ENCODE data around the gene ADAM12.
A peak's percentile ranks its signal among the peaks of the same experiment; 100 is the strongest.
"Not testable (repeated sequence)": the region's sequence is repeated elsewhere in the genome, so short reads cannot be mapped to it uniquely, and the experiment has no call there.

ADAM12 gene

GRCh38 chr10:125999694-126000093 lies 388.6 kb downstream of the ADAM12 start:
- DNase-seq: no peak

- DNase-seq: no peak
Observed at GRCh38 chr10:125997586-125997985, 390.7 kb downstream of the ADAM12 start.

DNA sequence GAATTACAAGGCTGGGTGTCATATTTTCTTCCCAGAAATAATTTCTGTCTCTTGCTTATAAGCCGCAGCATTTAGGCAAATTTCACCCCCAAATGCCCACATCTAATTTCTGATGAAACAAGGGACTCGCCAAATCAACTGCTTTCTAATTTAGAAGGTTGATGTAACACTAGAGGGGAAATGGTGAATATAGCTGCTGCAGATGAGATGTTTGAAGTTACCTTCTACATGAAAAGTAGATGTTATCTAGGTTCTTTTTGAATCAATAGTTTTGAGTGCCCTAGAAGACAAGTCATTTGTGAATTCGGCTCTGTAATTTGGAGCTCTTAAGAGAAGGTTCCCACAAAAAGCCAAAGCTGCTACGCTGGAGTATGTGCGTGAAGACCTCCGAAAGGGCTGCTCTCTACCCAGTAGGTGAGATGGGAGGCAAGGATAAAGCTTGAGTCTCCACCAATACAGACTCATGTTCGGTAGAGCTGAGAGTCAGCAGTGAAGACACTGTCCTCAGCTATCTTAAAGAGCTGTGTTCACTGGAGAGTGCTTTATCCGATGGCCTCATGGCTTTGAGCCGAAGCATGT lies 392.5 kb downstream of the ADAM12 start:
- no peak for DNase-seq

DNA sequence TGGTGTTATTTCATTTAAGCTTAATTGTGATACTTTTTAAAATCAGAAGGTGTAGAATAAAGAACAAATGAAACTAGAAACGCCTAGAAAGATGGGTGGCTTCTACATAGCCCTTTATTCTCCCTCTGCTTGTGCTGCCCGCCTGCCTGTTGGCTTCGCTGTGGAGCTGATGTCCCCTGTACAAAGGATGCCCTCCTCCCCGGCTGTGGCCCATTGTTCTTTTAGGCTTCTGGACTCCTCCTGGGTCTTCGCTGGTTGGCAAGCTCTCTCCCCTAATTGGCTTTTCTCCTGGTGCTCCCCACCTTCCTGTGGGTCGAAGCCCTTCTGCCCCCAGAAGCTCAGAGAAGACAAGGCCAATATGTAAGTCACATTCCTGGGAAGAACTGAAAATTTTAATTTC lies 393.7 kb downstream of the ADAM12 start:
- no peak for DNase-seq

- DNase-seq: no peak
Observed at GRCh38 chr10:125992254-125992653, 396.0 kb downstream of the ADAM12 start.

- no peak for DNase-seq
Observed at GRCh38 chr10:125991392-125991791, 396.9 kb downstream of the ADAM12 start.

GRCh38 chr10:125990974-125991373 lies 397.3 kb downstream of the ADAM12 start:
- no peak for DNase-seq

- no peak for DNase-seq
Observed at GRCh38 chr10:125989791-125990190, 398.5 kb downstream of the ADAM12 start.

GRCh38 chr10:125985557-125986240 lies 402.6 kb downstream of the ADAM12 start:
- DNase-seq: no peak

DNA sequence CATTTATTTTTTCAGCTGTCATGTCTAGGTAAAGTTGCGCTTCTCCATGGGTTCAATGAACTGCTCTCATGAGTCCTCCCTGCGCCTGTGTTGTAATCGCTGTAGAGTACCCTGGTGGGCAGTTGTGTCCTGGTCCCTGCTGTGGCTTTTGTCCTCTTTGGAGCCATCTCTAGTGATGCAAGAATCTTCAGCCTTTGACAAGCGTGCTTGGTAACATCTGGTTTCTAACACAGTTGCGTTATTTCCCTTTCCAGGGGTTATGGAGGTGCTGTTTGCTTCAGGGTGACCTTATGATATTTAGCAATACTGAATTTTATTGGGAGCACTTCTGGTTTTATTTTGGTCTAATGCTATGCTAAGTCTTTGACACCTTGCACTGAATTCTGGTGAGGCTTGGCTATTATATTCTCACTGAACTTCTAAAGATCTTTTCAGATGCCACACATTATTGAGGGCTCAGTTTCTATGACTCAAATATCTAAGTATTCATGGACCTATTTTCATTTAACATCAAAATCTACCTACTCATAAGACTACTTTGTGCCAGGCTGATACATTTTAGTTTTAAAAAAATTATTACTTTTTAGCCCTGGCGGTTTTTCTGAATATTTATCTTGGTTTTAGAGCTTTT lies 403.3 kb downstream of the ADAM12 start:
- DNase-seq: no peak

GRCh38 chr10:125984346-125984745 lies 403.9 kb downstream of the ADAM12 start:
- DNase-seq: no peak

GRCh38 chr10:125983656-125984055 lies 404.6 kb downstream of the ADAM12 start:
- DNase-seq: no peak

DNA sequence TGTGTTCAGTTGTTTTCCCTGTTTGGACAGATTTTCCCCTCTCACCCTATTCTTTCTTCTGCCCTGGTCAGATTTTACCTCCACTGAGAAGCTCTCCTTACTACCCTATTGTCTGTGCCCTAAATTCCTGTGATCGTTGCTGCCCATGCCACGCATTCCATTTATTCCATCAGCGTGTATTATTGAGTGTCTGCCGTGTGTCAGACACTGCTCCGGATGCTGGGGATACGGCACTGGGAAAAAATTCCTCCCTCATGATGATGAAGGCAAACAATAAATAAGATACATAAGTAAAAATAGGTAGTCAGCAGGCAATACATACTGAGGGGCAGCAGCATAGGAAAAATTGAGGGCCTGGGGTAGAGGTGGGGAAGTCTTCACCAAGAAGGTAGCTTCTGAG lies 405.1 kb downstream of the ADAM12 start:
- no peak for DNase-seq

DNA sequence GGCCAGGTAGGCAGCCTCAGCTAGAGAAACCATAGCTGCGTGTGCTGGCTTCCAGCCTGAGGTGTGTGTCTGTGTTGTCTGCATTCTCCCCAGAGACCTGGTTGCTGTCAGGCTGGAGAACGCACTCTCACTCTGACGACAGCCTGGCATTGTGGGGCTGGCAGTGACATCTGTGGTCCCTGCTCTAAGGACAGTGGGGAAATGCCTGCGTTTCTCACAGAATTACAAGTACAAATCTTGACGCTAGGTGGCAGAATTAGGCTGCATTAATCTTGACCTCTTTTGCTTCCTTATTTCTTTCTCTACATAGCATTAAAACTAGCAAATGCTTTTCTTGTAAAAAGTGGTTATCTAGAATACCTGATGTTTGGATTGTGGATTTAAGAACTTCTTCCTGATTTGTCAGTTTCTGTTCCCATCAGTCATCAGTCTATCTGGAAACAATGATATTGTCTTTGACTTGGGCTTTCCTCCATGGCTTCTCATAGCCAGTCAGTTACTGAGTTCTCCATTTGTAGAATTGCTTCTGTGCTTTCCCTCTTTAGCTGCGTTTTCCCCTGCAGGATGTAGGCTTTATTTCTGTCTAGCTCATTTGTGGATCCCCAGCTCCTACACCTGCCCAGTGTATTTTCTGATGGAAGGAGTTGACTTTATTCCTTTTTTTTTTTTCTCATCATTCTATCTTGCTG lies 405.9 kb downstream of the ADAM12 start:
- DNase-seq: peak in 1 of 2 donors; percentile 27

GRCh38 chr10:125980521-125981035 lies 407.7 kb downstream of the ADAM12 start:
- no peak for DNase-seq

- DNase-seq: no peak
Observed at GRCh38 chr10:125979976-125980375, 408.3 kb downstream of the ADAM12 start.

- no peak for DNase-seq
Observed at GRCh38 chr10:125976960-125977605, 411.2 kb downstream of the ADAM12 start.

GRCh38 chr10:125970077-125970630 lies 418.1 kb downstream of the ADAM12 start:
- DNase-seq: not testable (repeated sequence)

- DNase-seq: no peak
Observed at GRCh38 chr10:125967533-125967932, 420.7 kb downstream of the ADAM12 start.

- DNase-seq: no peak
Observed at GRCh38 chr10:125964558-125964957, 423.7 kb downstream of the ADAM12 start.

All from stimulated activated CD4-positive, alpha-beta T cell treated with anti-CD3 and anti-CD28 coated beads, Interleukin-2, amount 100 ng/mL, for 24 hours (primary cell).